OCI-LY3 (cell line): ENCODE measurements around the gene FXYD4.

ENCODE experiments used
- H2AFZ ChIP-seq: fragments of 200-600, 300-600 bp; shearing (Covaris generic); 2 replicates; pipeline ENCODE4 v1.6.0; 2014; ENCODE audit warnings: antibody characterized with exemption, low read depth, low read length
- H3K27ac ChIP-seq: fragments of 200-600, 300-600 bp; sonication (generic); 2 replicates; pipeline ENCODE4 v1.5.1; 2014; ENCODE audit warnings: mild to moderate bottlenecking, low read length, moderate library complexity, mixed read lengths
- H3K27me3 ChIP-seq: fragments of 200-600, 300-600 bp; sonication (generic); 2 replicates; pipeline ENCODE4 v1.6.1; 2014; ENCODE audit warnings: low read depth, low read length, mixed read lengths
- H3K36me3 ChIP-seq: fragments of 200-600, 300-600 bp; sonication (generic); replicated peaks from 2 replicates; pipeline ENCODE3; 2014; ENCODE audit warnings: low read depth, low read length, mixed read lengths
- H3K4me1 ChIP-seq: fragments of 300-600, 200-600 bp; sonication (generic); 2 replicates; pipeline ENCODE4 v1.6.1; 2014; ENCODE audit warnings: low read length, mixed read lengths
- H3K4me2 ChIP-seq: fragments of 200-600, 300-600 bp; sonication (generic); 2 replicates; pipeline ENCODE4 v1.6.1; 2014; ENCODE audit warnings: low read length, mixed read lengths
- H3K4me3 ChIP-seq: fragments of 300-600, 200-600 bp; sonication (generic); 2 replicates; pipeline ENCODE4 v1.5.1; 2014; ENCODE audit warnings: antibody characterized with exemption, mild to moderate bottlenecking, low read length, moderate library complexity
- H3K79me2 ChIP-seq: fragments of 300-600, 200-600 bp; shearing (Covaris generic); 2 replicates; pipeline ENCODE4 v1.6.1; 2014; ENCODE audit warnings: mild to moderate bottlenecking, low read length, mixed read lengths
- H3K9ac ChIP-seq: fragments of 300-600, 200-600 bp; shearing (Covaris generic); 2 replicates; pipeline ENCODE4 v1.6.0; 2014; ENCODE audit warnings: mild to moderate bottlenecking, low read length, moderate library complexity
- H3K9me3 ChIP-seq: fragments of 200-600, 300-600 bp; shearing (Covaris generic); 2 replicates; pipeline ENCODE4 v1.6.1; 2014; ENCODE audit warnings: low read length, mixed read lengths; ENCODE audit not compliant: insufficient read depth
- H4K20me1 ChIP-seq: fragments of 200-600, 300-600 bp; sonication (generic); 2 replicates; pipeline ENCODE4 v1.6.1; 2016; ENCODE audit warnings: low read length, mixed read lengths; ENCODE audit not compliant: insufficient read depth
- CTCF ChIP-seq: fragments of 200-600, 300-600 bp; sonication (generic); IDR thresholded peaks from 2 replicates; pipeline ENCODE4 v1.5.1; 2014; ENCODE audit warnings: antibody characterized with exemption, low read length, low read depth
- EZH2phosphoT487 ChIP-seq: fragments of 200-600 bp; shearing (Covaris generic); IDR thresholded peaks from 2 replicates; pipeline ENCODE4 v1.6.1; 2018; ENCODE audit warnings: antibody characterized with exemption, mixed run types, low read depth

The FXYD4 gene

GRCh38 chr10:43417950-43418768, 46.7 kb downstream of the FXYD4 start:
- Histone ChIP-seq H3K4me1 (peaks cover 20% of the 10 kb centered on the region), H3K9ac (peak overlapping the region; percentile 40; the same call in 1 of the 2 replicates), H3K27me3 (no peaks in the 10 kb centered on the region), H2AFZ (peak overlapping the region; percentile 93), H3K79me2 (no peaks in the 10 kb centered on the region), H3K27ac (peak overlapping the region; percentile 68), H3K4me2 (peak overlapping the region; percentile 71), H3K4me3 (peak overlapping the region; percentile 51), H4K20me1 (no peaks in the 10 kb centered on the region), H3K36me3 (no peaks in the 10 kb centered on the region), H3K9me3 (no peaks in the 10 kb centered on the region)
- TF ChIP-seq CTCF (no peak), EZH2phosphoT487 (no peak)

- Histone ChIP-seq H3K9ac (peak overlapping the region; percentile 90), H3K9me3 (no peaks in the 10 kb centered on the region), H3K4me1 (peaks cover 20% of the 10 kb centered on the region), H2AFZ (peak overlapping the region; percentile 74; the same call in 1 of the 2 replicates), H3K36me3 (no peaks in the 10 kb centered on the region), H3K4me3 (peak overlapping the region; percentile 86), H3K4me2 (peak overlapping the region; percentile 94), H3K27me3 (no peaks in the 10 kb centered on the region), H4K20me1 (no peaks in the 10 kb centered on the region), H3K79me2 (no peaks in the 10 kb centered on the region), H3K27ac (peak overlapping the region; percentile 85)
- no peak for TF ChIP-seq EZH2phosphoT487
- TF ChIP-seq CTCF = no peak
Measured at GRCh38 chr10:43419997-43420368, 48.5 kb downstream of the FXYD4 start.

GRCh38 chr10:43420369-43421200, 49.1 kb downstream of the FXYD4 start:
- no peaks in the 10 kb centered on the region for H3K79me2 ChIP-seq
- no peaks in the 10 kb centered on the region for H3K9me3 ChIP-seq
- H3K4me2 ChIP-seq = peak overlapping the region; percentile 94
- peak overlapping the region; percentile 89 for H2AFZ ChIP-seq
- TF ChIP-seq EZH2phosphoT487 (no peak), CTCF (peak; percentile 15; the same call in 1 of the 2 replicates)
- peaks cover 20% of the 10 kb centered on the region for H3K4me1 ChIP-seq
- H3K27me3 ChIP-seq = no peaks in the 10 kb centered on the region
- H3K4me3 ChIP-seq = peak overlapping the region; percentile 86
- H4K20me1 ChIP-seq = no peaks in the 10 kb centered on the region
- H3K27ac ChIP-seq = peak overlapping the region; percentile 85
- no peaks in the 10 kb centered on the region for H3K36me3 ChIP-seq
- H3K9ac ChIP-seq = peak overlapping the region; percentile 90

GRCh38 chr10:43421201-43421507, 49.7 kb downstream of the FXYD4 start:
- Histone ChIP-seq H3K36me3 (no peaks in the 10 kb centered on the region), H3K4me2 (peak overlapping the region; percentile 94), H3K27ac (peak overlapping the region; percentile 85), H3K4me3 (peak overlapping the region; percentile 86), H3K4me1 (peaks cover 20% of the 10 kb centered on the region), H3K9me3 (no peaks in the 10 kb centered on the region), H3K79me2 (no peaks in the 10 kb centered on the region), H3K27me3 (no peaks in the 10 kb centered on the region), H4K20me1 (no peaks in the 10 kb centered on the region), H2AFZ (peak overlapping the region; percentile 89), H3K9ac (peak overlapping the region; percentile 90)
- TF ChIP-seq EZH2phosphoT487 = no peak
- TF ChIP-seq CTCF = no peak
